Breast epithelium (tissue), 4 donors: ENCODE data around the gene CTTNBP2NL. TPM values are rescaled to one million over a fixed set of nuclear protein-coding genes. Genes with fewer than 3 reads are reported as not detected.

Experiments used
- DNase-seq, 2 donors: peaks; one replicate each; pipeline ENCODE4 v3.0.0-alpha.2; 2019; ENCODE audit warnings: low spot score in 2 of 2
- H3K27ac ChIP-seq, 2 donors: fragments of 200-600 bp; sonication (generic) in 1 of 2; one replicate each; pipeline ENCODE4 v1.5.1; 2016 to 2019; ENCODE audit warnings: mild to moderate bottlenecking in 1 of 2
- H3K27me3 ChIP-seq, 2 donors: fragments of 200-600 bp; sonication (generic) in 1 of 2; one replicate each; pipeline versions ENCODE4 v1.5.1 to v1.6.0; 2017 to 2019; ENCODE audit warnings: control low read depth in 1 of 2, mild to moderate bottlenecking in 1 of 2
- H3K36me3 ChIP-seq: fragments of 200-600 bp; one replicate; pipeline ENCODE4 v1.5.1; 2019
- H3K4me1 ChIP-seq, 2 donors: fragments of 200-600 bp; sonication (generic); one replicate each; pipeline ENCODE4 v1.5.1; 2016 to 2019; ENCODE audit warnings: control low read depth in 1 of 2
- H3K4me3 ChIP-seq, 3 donors: fragments of 200-600 bp; sonication (generic); 1 replicate in 2 of 3; 2 replicates in 1 of 3; pipeline ENCODE4 v1.5.1; 2016 to 2019; ENCODE audit warnings: mild to moderate bottlenecking in 3 of 3, moderate library complexity in 2 of 3
- H3K9me3 ChIP-seq, 2 donors: fragments of 200-600 bp; sonication (generic) in 1 of 2; one replicate each; pipeline ENCODE4 v1.5.1; 2016 to 2019; ENCODE audit warnings: control low read depth in 1 of 2
- POLR2A ChIP-seq: fragments of 450-650 bp; IDR thresholded peaks from one replicate; pipeline ENCODE4 v1.6.1; 2016; ENCODE audit warnings: antibody characterized with exemption, mild to moderate bottlenecking, moderate library complexity
- POLR2AphosphoS5 ChIP-seq, 3 donors: sonication (generic); formaldehyde crosslinking; IDR thresholded peaks; one replicate each; pipeline ENCODE4 v1.6.1; 2017; ENCODE audit warnings: antibody characterized with exemption in 3 of 3
- intact Hi-C: fragments of 100-400 bp; cut with DNase I; formaldehyde crosslinking; loops from one replicate; pipeline ENCODE4 v1.15.1; 2023; ENCODE audit warnings: low total_unique reads
- total RNA-seq, 3 donors: library from RNA; depleted of rRNA; stranded (reverse); fragments of >200 nt; gene quantifications; one replicate each; pipeline ENCODE4 v1.1.0, GENCODE V29; 2016
- TF ChIP-seq, protein P1 (sequence below), 3 donors: fragments of 450-650 bp; IDR thresholded peaks; one replicate each; pipeline ENCODE4 v1.5.1; 2016 to 2017; ENCODE audit warnings: antibody characterized with exemption in 3 of 3, mild to moderate bottlenecking in 3 of 3, moderate library complexity in 3 of 3

Gene CTTNBP2NL
- total RNA-seq, 3 donors from 2014 or later = 24.1 to 30.4 (median 25.9) TPM

DNA sequence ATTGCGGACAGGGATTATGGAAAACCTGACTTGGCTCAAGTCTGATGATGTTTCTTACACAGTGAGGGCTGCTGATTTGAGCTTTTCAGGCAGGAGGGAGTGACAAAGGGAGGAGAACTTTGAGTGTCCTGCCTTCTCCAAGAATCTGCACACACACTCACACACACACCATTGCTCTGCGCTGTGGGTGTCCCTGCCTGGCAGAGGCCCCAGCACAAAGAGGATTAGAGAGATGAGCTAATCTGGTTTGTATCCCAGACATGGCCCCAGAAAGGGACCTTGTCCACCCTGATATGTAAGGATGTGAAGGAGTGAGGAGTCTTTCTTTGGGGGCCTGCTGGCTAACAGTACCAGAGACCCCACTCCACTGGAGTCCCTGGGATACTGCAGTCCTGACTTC is 106.8 kb downstream of the CTTNBP2NL start:
- intact Hi-C loops = no loop called here
- TF ChIP-seq, protein P1, sequence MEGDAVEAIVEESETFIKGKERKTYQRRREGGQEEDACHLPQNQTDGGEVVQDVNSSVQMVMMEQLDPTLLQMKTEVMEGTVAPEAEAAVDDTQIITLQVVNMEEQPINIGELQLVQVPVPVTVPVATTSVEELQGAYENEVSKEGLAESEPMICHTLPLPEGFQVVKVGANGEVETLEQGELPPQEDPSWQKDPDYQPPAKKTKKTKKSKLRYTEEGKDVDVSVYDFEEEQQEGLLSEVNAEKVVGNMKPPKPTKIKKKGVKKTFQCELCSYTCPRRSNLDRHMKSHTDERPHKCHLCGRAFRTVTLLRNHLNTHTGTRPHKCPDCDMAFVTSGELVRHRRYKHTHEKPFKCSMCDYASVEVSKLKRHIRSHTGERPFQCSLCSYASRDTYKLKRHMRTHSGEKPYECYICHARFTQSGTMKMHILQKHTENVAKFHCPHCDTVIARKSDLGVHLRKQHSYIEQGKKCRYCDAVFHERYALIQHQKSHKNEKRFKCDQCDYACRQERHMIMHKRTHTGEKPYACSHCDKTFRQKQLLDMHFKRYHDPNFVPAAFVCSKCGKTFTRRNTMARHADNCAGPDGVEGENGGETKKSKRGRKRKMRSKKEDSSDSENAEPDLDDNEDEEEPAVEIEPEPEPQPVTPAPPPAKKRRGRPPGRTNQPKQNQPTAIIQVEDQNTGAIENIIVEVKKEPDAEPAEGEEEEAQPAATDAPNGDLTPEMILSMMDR (IDR thresholded peaks at IDR 0.05) = no peak
- TF ChIP-seq POLR2A (no peak), POLR2AphosphoS5 (IDR thresholded peaks at IDR 0.05) (no peak)
- no peak overlapping the region for H3K27ac ChIP-seq

DNA sequence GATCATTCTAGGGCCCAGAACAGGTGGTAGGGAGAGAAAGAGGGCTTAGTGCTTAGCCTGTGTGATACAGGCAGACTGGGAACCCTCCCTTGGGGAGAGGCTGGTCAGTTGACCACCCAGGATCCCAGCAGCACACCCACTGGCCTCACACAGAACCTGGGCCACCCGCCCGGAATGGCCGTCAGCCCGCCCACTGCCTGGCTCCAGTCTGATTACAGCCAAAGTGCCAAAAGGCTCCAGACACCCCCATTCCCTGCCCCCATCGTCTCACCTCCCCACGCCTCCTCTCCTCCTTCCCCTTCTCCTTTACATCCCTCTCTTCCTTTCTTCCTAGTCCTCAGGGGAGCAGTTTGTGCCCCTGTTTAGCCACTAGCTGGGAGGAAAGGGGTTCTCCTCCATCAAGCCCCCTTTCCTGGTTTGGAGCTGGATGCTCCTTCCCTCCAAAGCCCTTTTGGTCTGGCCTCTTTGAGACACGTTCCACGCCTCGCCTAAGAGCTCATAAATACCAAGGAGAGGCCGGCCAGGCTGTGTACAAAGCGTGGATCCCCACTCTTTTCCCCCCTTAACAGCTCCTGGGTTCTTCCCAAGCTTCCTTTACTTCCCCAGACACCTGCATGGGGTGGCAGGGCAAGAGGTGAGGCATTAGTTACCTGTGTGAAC is 108.1 kb downstream of the CTTNBP2NL start:
- Histone ChIP-seq H3K4me1 (peaks cover 0 to 10% of the 10 kb centered on the region in 2 donors), H3K4me3 (no peak overlapping the region), H3K9me3 (no peaks in the 10 kb centered on the region), H3K27me3 (no peaks in the 10 kb centered on the region), H3K27ac (no peak overlapping the region), H3K36me3 (no peaks in the 10 kb centered on the region)
- TF ChIP-seq POLR2AphosphoS5 (IDR thresholded peaks at IDR 0.05) (no peak), POLR2A (no peak)
- TF ChIP-seq, protein P1 (IDR thresholded peaks at IDR 0.05) = no peak
- intact Hi-C loops = no loop called here
- DNase-seq = no peak

More for the DNA sequence above, 106.8 kb downstream of the CTTNBP2NL start:
- Histone ChIP-seq H3K9me3 (no peaks in the 10 kb centered on the region), H3K4me3 (no peak overlapping the region), H3K27me3 (no peaks in the 10 kb centered on the region), H3K36me3 (no peaks in the 10 kb centered on the region), H3K4me1 (peaks cover 0 to 7% of the 10 kb centered on the region in 2 donors)
- DNase-seq = no peak

DNA sequence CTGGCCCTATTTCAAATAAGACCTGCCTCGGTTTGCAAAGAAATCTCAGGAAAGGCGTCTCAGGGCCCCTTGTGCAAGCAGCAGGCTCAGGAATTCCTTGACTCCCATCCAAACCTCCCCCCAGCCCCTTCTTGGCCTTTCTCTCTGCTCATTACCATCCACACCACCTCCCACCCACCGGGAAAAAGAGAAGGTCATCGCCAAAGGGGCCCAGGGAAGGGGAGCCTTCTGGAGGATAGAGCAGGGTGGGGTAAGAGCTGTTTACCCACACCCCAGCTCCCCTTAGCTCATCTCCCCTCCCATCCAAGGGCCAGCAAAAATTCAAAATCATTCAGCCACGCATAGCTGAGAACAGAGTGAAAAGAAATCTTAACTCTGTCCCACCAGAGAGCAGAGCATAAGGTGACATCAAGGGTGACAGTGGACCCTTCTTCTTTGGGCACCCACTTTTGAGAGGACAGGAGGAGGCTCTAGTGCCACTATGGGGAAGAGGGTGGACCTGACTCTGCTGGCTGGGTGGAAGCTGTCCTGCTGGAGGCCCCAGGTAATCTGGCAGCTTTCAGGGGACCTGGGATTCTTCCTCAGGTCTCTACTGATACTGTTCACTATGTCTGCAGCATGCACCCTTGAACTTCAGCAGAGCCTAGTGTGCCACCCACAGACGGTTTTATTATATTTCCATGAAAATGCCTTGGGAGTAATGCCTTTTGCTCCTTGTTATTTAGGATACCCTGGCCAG is 108.8 kb downstream of the CTTNBP2NL start:
- no peak for TF ChIP-seq POLR2AphosphoS5 (IDR thresholded peaks at IDR 0.05)
- no peaks in the 10 kb centered on the region for H3K27me3 ChIP-seq
- H3K27ac ChIP-seq = no peak overlapping the region
- intact Hi-C loops = no loop called here
- no peak overlapping the region for H3K4me3 ChIP-seq
- H3K4me1 ChIP-seq = peaks cover 0 to 10% of the 10 kb centered on the region in 2 donors
- H3K9me3 ChIP-seq = no peaks in the 10 kb centered on the region
- H3K36me3 ChIP-seq = no peaks in the 10 kb centered on the region
- DNase-seq = no peak

DNA sequence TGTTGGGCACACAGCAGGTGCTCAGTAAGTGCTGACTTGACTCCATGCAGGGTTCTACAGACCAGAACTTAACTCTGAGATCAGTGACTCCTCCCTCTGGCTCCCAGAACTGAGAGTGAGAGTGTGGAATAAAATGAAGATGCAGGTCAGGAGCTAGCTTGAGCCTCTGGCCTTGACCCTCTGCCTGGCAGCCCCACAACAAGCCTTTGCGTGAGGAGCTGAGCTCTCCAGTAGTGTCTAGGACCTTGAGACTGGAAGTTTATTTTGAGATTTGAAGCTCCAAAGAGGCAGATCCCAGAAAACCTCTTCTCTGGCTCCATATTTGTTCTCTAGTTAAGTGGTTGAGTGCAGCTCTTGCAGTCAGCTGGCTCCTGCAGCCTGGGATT is 109.4 kb downstream of the CTTNBP2NL start:
- TF ChIP-seq, protein P1 (IDR thresholded peaks at IDR 0.05) = no peak
- TF ChIP-seq POLR2A = no peak
- no peak for TF ChIP-seq POLR2AphosphoS5 (IDR thresholded peaks at IDR 0.05)
- DNase-seq = no peak
- Histone ChIP-seq H3K36me3 (no peaks in the 10 kb centered on the region), H3K9me3 (no peaks in the 10 kb centered on the region), H3K4me1 (peaks cover 0 to 10% of the 10 kb centered on the region in 2 donors), H3K4me3 (no peak overlapping the region), H3K27ac (no peak overlapping the region), H3K27me3 (no peaks in the 10 kb centered on the region)
- intact Hi-C loops = no loop called here

DNA sequence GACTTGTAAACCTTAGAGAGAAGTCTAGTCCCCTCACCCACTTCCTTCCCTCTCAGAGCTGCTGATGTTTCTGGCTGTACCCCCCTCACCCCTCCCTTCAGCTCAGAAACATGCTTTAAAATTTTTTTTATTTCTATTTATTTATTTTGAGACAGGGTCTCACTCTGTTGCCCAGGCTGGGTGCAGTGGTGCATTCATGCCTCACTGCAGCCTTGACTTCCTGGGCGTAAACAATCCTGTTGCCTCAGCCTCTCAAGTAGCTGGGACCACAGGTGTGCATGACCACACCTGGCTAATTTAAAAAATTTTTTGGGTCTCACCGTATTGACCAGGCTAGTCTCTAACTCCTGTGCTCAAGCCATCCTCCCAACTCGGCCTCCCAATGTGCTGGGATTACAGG is 109.9 kb downstream of the CTTNBP2NL start:
- intact Hi-C loops = no loop called here
- Histone ChIP-seq H3K27me3 (no peaks in the 10 kb centered on the region), H3K9me3 (no peaks in the 10 kb centered on the region), H3K27ac (no peak overlapping the region), H3K4me3 (no peak overlapping the region), H3K4me1 (peaks cover 0 to 10% of the 10 kb centered on the region in 2 donors), H3K36me3 (no peaks in the 10 kb centered on the region)
- TF ChIP-seq POLR2AphosphoS5 (IDR thresholded peaks at IDR 0.05) (no peak), POLR2A (no peak)
- TF ChIP-seq, protein P1 (IDR thresholded peaks at IDR 0.05) = no peak
- no peak for DNase-seq
